ENCODE measurements around the gene MC3R.

GRCh38 chr20:56289652-56290051 lies 41.1 kb downstream of the MC3R start:
- no peak for TF ChIP-seq REST (IDR thresholded peaks at IDR 0.05; ENCODE audit: borderline replicate concordance)
- no peak for TF ChIP-seq CTCF (IDR thresholded peaks at IDR 0.05; ENCODE audit: poor library complexity, severe bottlenecking)
- no peak for TF ChIP-seq RAD21 (conservative IDR thresholded peaks at IDR 0.05)
- no peak for TF ChIP-seq SMC3 (conservative IDR thresholded peaks at IDR 0.05; ENCODE audit: poor library complexity)

All from neural cell (in vitro differentiated cells).